ENCODE data around the gene FEM1A. TPM values are rescaled to one million over a fixed set of nuclear protein-coding genes. Genes with fewer than 3 reads are reported as not detected.
"Not testable (repeated sequence)": the region's sequence is repeated elsewhere in the genome, so short reads cannot be mapped to it uniquely, and the experiment has no call there.

The FEM1A gene
- total RNA-seq, 1 donor from 2014 or later, result 6.9 TPM

- Histone ChIP-seq H3K27me3 (no peaks in the 10 kb centered on the region), H3K4me1 (no peaks in the 10 kb centered on the region), H3K36me3 (no peaks in the 10 kb centered on the region), H3K9me3 (ENCODE audit: low read depth) (no peaks in the 10 kb centered on the region), H3K9ac (no peak overlapping the region), H3K79me2 (ENCODE audit: low read depth) (no peaks in the 10 kb centered on the region), H3K4me2 (no peak overlapping the region), H4K20me1 (ENCODE audit: low read depth) (no peaks in the 10 kb centered on the region), H3F3A (ENCODE audit: low read depth) (no peaks in the 10 kb centered on the region), H2AFZ (replicated peaks) (no peak overlapping the region), H3K4me3 (no peak overlapping the region), H3K27ac (no peak overlapping the region)
- Mint-ChIP-seq H3K4me3 (no peak overlapping the region), H3K27me3 (ENCODE audit: insufficient read depth, low read depth) (peaks cover 7% of the 10 kb centered on the region), H3K4me1 (no peaks in the 10 kb centered on the region), H3K9me3 (no peaks in the 10 kb centered on the region), H3K27ac (no peak overlapping the region), H3K36me3 (peaks cover 23% of the 10 kb centered on the region)
- TF ChIP-seq CTCF (IDR thresholded peaks at IDR 0.05) (no peak), EZH2 (IDR thresholded peaks at IDR 0.05) (no peak), EZH2phosphoT487 (IDR thresholded peaks at IDR 0.05) (no peak)
- no peak for DNase-seq (ENCODE audit: low spot score)
These were observed 47.7 kb downstream of the FEM1A start for GRCh38 chr19:4839192-4839591.

DNA sequence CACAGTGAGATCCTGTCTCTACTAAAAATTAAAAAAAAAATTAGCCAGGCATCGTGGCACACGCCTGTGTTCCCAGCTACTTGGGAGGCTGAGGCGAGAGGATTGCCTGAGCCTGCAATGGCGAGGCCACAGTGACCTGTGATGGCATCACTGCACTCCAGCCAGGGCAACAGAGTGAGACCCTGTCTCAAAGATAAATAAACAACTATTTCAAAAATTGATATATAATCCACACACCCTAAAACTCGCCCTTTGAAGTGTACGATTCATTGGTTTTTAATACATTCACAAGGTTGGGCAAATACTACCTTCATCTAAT lies 52.1 kb downstream of the FEM1A start:
- H3K9me3 ChIP-seq (ENCODE audit: low read depth), result no peaks in the 10 kb centered on the region
- no peak overlapping the region for H3K4me3 ChIP-seq
- H3K36me3 ChIP-seq, result no peaks in the 10 kb centered on the region
- no peaks in the 10 kb centered on the region for H3K79me2 ChIP-seq (ENCODE audit: low read depth)
- Mint-ChIP-seq H3K4me3 (no peak overlapping the region), H3K36me3 (peaks cover 20% of the 10 kb centered on the region), H3K27me3 (ENCODE audit: insufficient read depth, low read depth) (peaks cover 7% of the 10 kb centered on the region), H3K4me1 (no peaks in the 10 kb centered on the region), H3K27ac (no peak overlapping the region), H3K9me3 (no peaks in the 10 kb centered on the region)
- no peak overlapping the region for H2AFZ ChIP-seq (replicated peaks)
- H3K9ac ChIP-seq, result no peak overlapping the region
- no peaks in the 10 kb centered on the region for H3F3A ChIP-seq (ENCODE audit: low read depth)
- H3K4me1 ChIP-seq, result no peaks in the 10 kb centered on the region
- H3K4me2 ChIP-seq, result no peak overlapping the region
- DNase-seq (ENCODE audit: low spot score), result no peak
- TF ChIP-seq EZH2 (IDR thresholded peaks at IDR 0.05) (no peak), EZH2phosphoT487 (IDR thresholded peaks at IDR 0.05) (no peak)
- no peaks in the 10 kb centered on the region for H3K27me3 ChIP-seq
- H4K20me1 ChIP-seq (ENCODE audit: low read depth), result no peaks in the 10 kb centered on the region
- no peak overlapping the region for H3K27ac ChIP-seq

DNA sequence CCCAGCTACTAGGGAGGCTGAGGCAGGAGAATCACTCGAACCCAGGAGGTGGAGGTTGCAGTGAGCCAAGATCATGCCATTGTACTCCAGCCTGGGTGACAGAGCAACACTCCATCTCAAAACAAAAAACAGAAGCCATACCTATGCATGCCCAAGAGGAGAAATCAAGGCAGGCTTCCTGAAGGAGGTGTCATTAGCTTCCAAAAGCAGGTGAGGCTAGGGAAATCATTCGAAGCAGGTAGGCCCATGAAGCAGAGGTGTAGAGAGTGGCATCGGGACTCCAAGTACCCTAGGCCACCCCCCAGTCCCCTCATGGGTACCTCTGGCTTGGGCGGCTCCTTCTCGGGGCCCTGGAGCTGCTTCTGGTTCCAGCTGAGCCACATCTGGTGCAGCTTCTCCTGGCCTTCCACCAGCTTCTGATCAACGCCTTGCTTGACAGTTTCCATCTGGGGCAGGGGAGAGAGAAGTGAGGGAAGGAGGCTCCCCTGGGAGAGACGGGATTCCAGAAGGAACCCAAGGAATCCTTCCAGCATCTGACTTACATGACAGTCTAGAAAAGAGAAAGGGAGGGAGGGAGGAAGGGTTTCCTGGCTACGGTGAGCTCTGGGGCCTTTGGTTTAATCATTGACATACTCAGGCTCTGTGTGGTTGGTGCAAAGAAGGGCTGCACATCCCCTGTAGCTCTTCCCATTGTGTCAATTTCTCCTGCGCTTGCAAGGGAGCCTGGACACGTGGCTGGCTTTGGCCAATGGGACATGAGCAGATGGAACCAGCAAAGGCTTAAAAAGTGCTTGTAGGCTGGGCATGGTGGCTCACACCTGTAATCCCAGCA lies 53.0 kb downstream of the FEM1A start:
- no peaks in the 10 kb centered on the region for H3K9me3 Mint-ChIP-seq
- H3K36me3 Mint-ChIP-seq, result peaks cover 21% of the 10 kb centered on the region
- no peak overlapping the region for H3K9ac ChIP-seq
- H3K79me2 ChIP-seq (ENCODE audit: low read depth), result no peaks in the 10 kb centered on the region
- H3K4me1 Mint-ChIP-seq, result no peaks in the 10 kb centered on the region
- no peak overlapping the region for H3K27ac ChIP-seq
- TF ChIP-seq EZH2phosphoT487 (IDR thresholded peaks at IDR 0.05) (no peak), CTCF (IDR thresholded peaks at IDR 0.05) (no peak), EZH2 (IDR thresholded peaks at IDR 0.05) (no peak)
- H3K4me3 ChIP-seq, result no peak overlapping the region
- H3K4me1 ChIP-seq, result no peaks in the 10 kb centered on the region
- no peaks in the 10 kb centered on the region for H3F3A ChIP-seq (ENCODE audit: low read depth)
- no peak overlapping the region for H3K4me2 ChIP-seq
- H3K27me3 Mint-ChIP-seq (ENCODE audit: insufficient read depth, low read depth), result peaks cover 5% of the 10 kb centered on the region
- H3K27ac Mint-ChIP-seq, result no peak overlapping the region
- H3K36me3 ChIP-seq, result no peaks in the 10 kb centered on the region
- H3K9me3 ChIP-seq (ENCODE audit: low read depth), result no peaks in the 10 kb centered on the region
- H2AFZ ChIP-seq (replicated peaks), result no peak overlapping the region
- no peaks in the 10 kb centered on the region for H4K20me1 ChIP-seq (ENCODE audit: low read depth)
- no peak for DNase-seq (ENCODE audit: low spot score)
- no peaks in the 10 kb centered on the region for H3K27me3 ChIP-seq
- H3K4me3 Mint-ChIP-seq, result no peak overlapping the region

DNA sequence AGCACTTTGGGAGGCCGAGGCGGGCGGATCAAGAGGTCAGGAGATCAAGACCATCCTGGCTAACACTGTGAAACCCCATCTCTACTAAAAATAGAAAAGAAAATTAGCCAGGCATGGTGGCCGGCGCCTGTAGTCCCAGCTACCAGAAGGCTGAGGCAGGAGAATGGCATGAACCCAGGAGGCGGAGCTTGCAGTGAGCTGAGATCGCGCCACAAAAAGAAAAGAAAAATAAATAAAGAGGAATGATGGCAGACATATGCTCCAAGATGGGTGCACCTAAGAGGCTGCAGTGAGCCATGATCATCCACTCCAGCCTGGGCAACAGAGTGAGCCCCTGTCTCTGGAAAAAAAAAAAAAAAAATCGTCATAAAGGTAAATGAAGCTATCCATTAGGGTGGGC lies 54.4 kb downstream of the FEM1A start:
- H3K27ac ChIP-seq, result not testable (repeated sequence)

More for the DNA sequence above, 54.4 kb downstream of the FEM1A start:
- H3K9ac ChIP-seq; H3K9me3 Mint-ChIP-seq; H3K79me2 ChIP-seq (ENCODE audit: low read depth); H3K27me3 ChIP-seq; H2AFZ ChIP-seq (replicated peaks); H3K27me3 Mint-ChIP-seq (ENCODE audit: insufficient read depth, low read depth); H3K36me3 ChIP-seq; H3F3A ChIP-seq (ENCODE audit: low read depth); H3K4me3 Mint-ChIP-seq; DNase-seq (ENCODE audit: low spot score); H3K4me2 ChIP-seq; H4K20me1 ChIP-seq (ENCODE audit: low read depth); H3K4me1 Mint-ChIP-seq; H3K4me3 ChIP-seq; H3K9me3 ChIP-seq (ENCODE audit: low read depth); H3K27ac Mint-ChIP-seq; H3K4me1 ChIP-seq: not testable (repeated sequence)
- H3K36me3 Mint-ChIP-seq, result peaks cover 14% of the 10 kb centered on the region

All from neural progenitor cell (in vitro differentiated cells).